KMS-11 (cell line): Measurements from ENCODE around the gene DMRTB1.

ENCODE experiments used
- H2AFZ ChIP-seq: fragments of 200-600 bp; sonication (generic); 2 replicates; pipeline ENCODE4 v1.6.1; 2016; ENCODE audit warnings: antibody characterized with exemption, mixed run types, low read depth
- H3K27ac ChIP-seq: fragments of 200-600 bp; sonication (generic); 2 replicates; pipeline ENCODE4 v1.6.1; 2016; ENCODE audit warnings: mild to moderate bottlenecking, mixed run types
- H3K27me3 ChIP-seq: fragments of 200-600 bp; sonication (generic); 2 replicates; pipeline ENCODE4 v1.6.1; 2017; ENCODE audit warnings: mild to moderate bottlenecking, low read depth, mixed run types, moderate library complexity; ENCODE audit not compliant: insufficient read depth
- H3K36me3 ChIP-seq: fragments of 200-600 bp; sonication (generic); 2 replicates; pipeline ENCODE4 v1.6.1; 2017; ENCODE audit warnings: mild to moderate bottlenecking, mixed run types; ENCODE audit not compliant: insufficient read depth
- H3K4me1 ChIP-seq: fragments of 200-600 bp; sonication (generic); 2 replicates; pipeline ENCODE4 v1.6.1; 2016; ENCODE audit warnings: mild to moderate bottlenecking, low read depth, mixed run types; ENCODE audit not compliant: poor library complexity, severe bottlenecking
- H3K4me2 ChIP-seq: fragments of 200-600 bp; sonication (generic); 2 replicates; pipeline ENCODE4 v1.7.0; 2016; ENCODE audit warnings: mild to moderate bottlenecking, mixed run types
- H3K4me3 ChIP-seq: fragments of 200-600 bp; sonication (generic); IDR thresholded peaks from 2 replicates; pipeline ENCODE4 v1.6.1; 2017; ENCODE audit warnings: low read depth, low read length, mixed read lengths; ENCODE audit not compliant: insufficient read depth
- H3K79me2 ChIP-seq: fragments of 200-600 bp; sonication (generic); 2 replicates; pipeline ENCODE4 v1.6.1; 2016; ENCODE audit warnings: low read depth, mixed run types; ENCODE audit not compliant: insufficient read depth
- H3K9ac ChIP-seq: fragments of 200-600 bp; sonication (generic); 2 replicates; pipeline ENCODE4 v1.6.1; 2016; ENCODE audit warnings: mild to moderate bottlenecking, mixed run types
- H4K20me1 ChIP-seq: fragments of 200-600 bp; sonication (generic); 2 replicates; pipeline ENCODE4 v1.6.1; 2016; ENCODE audit warnings: mild to moderate bottlenecking, mixed run types; ENCODE audit not compliant: insufficient read depth
- TF ChIP-seq, protein P1 (sequence below): fragments of 200-600 bp; sonication (generic); conservative IDR thresholded peaks from 2 replicates; pipeline ENCODE4 v1.6.1; 2017; ENCODE audit warnings: low read depth, mild to moderate bottlenecking, antibody characterized with exemption, low read length, moderate library complexity, mixed read lengths

The DMRTB1 gene

DNA sequence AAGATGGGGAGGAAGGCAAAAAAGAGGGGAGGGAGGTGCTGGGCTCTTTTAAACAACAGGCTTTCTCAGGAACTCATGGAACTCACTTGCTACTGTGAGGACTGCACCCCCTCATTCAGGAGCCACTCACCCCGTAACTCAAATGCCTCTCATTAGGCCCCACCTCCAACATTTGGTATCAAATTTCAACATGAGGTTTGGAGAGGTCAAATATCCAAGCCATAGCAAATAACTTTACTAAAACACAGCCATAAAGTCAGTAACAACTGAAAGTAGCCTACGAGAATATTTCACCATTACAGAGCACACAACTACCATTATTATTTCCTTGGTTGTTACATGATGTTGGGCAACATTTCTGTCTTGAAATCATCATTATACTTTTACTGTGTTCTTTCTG lies 13.1 kb upstream of the DMRTB1 start:
- H3K36me3 ChIP-seq: no peaks in the 10 kb centered on the region
- H3K79me2 ChIP-seq: no peaks in the 10 kb centered on the region
- no peak overlapping the region for H3K4me3 ChIP-seq
- H3K4me1 ChIP-seq: no peaks in the 10 kb centered on the region
- H3K9ac ChIP-seq: no peak overlapping the region
- no peaks in the 10 kb centered on the region for H3K27me3 ChIP-seq
- no peaks in the 10 kb centered on the region for H4K20me1 ChIP-seq
- no peak overlapping the region for H3K27ac ChIP-seq
- H2AFZ ChIP-seq: no peak overlapping the region
- no peak overlapping the region for H3K4me2 ChIP-seq
- TF ChIP-seq, protein P1, sequence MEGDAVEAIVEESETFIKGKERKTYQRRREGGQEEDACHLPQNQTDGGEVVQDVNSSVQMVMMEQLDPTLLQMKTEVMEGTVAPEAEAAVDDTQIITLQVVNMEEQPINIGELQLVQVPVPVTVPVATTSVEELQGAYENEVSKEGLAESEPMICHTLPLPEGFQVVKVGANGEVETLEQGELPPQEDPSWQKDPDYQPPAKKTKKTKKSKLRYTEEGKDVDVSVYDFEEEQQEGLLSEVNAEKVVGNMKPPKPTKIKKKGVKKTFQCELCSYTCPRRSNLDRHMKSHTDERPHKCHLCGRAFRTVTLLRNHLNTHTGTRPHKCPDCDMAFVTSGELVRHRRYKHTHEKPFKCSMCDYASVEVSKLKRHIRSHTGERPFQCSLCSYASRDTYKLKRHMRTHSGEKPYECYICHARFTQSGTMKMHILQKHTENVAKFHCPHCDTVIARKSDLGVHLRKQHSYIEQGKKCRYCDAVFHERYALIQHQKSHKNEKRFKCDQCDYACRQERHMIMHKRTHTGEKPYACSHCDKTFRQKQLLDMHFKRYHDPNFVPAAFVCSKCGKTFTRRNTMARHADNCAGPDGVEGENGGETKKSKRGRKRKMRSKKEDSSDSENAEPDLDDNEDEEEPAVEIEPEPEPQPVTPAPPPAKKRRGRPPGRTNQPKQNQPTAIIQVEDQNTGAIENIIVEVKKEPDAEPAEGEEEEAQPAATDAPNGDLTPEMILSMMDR: no peak

DNA sequence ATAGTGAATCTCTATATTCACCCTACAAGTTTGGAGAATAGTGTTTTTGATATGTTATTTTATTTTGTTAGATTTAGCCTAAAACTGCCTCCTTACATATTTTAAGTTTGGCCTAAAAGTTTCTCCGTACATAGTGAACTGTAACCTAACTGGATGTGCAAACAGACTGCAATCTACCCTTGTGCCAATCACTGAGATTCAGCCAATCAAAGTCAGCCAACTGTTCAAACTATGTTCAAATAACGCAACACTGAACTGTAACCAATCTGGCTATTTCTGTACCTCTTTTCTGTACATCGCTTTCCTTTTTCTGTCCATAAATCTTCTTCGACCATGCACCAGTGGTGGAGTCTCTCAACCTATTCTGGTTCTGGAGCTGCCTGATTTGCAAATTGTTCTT lies 11.8 kb upstream of the DMRTB1 start:
- no peak overlapping the region for H3K27ac ChIP-seq
- no peaks in the 10 kb centered on the region for H3K27me3 ChIP-seq
- H3K36me3 ChIP-seq: no peaks in the 10 kb centered on the region
- H3K4me2 ChIP-seq: no peak overlapping the region
- no peak overlapping the region for H3K4me3 ChIP-seq
- H3K79me2 ChIP-seq: no peaks in the 10 kb centered on the region
- H3K9ac ChIP-seq: no peak overlapping the region
- TF ChIP-seq, protein P1: no peak
- H2AFZ ChIP-seq: no peak overlapping the region
- H3K4me1 ChIP-seq: no peaks in the 10 kb centered on the region
- H4K20me1 ChIP-seq: no peaks in the 10 kb centered on the region

- no peaks in the 10 kb centered on the region for H4K20me1 ChIP-seq
- H3K27ac ChIP-seq: no peak overlapping the region
- no peaks in the 10 kb centered on the region for H3K27me3 ChIP-seq
- H3K79me2 ChIP-seq: no peaks in the 10 kb centered on the region
- no peak overlapping the region for H3K9ac ChIP-seq
- H3K4me3 ChIP-seq: no peak overlapping the region
- no peaks in the 10 kb centered on the region for H3K4me1 ChIP-seq
- no peak overlapping the region for H2AFZ ChIP-seq
- H3K36me3 ChIP-seq: no peaks in the 10 kb centered on the region
- TF ChIP-seq, protein P1: no peak
- H3K4me2 ChIP-seq: no peak overlapping the region
Measured at GRCh38 chr1:53448241-53448841, 10.9 kb upstream of the DMRTB1 start.

GRCh38 chr1:53449021-53449420 lies 10.2 kb upstream of the DMRTB1 start:
- Histone ChIP-seq H4K20me1 (no peaks in the 10 kb centered on the region), H3K36me3 (no peaks in the 10 kb centered on the region), H3K27me3 (no peaks in the 10 kb centered on the region), H3K27ac (no peak overlapping the region), H2AFZ (no peak overlapping the region), H3K4me2 (no peak overlapping the region), H3K4me1 (no peaks in the 10 kb centered on the region), H3K9ac (no peak overlapping the region), H3K79me2 (no peaks in the 10 kb centered on the region), H3K4me3 (no peak overlapping the region)
- TF ChIP-seq, protein P1: no peak
